DMS 273 (cell line): ENCODE measurements around the gene EXTL1.

Experiments used
- DNase-seq: peaks from one replicate; lab custom pipeline; 2025; ENCODE audit not compliant: unreplicated experiment; lab: John Stamatoyannopoulos, UW

The EXTL1 gene

GRCh38 chr1:26069941-26070295, 48.3 kb downstream of the EXTL1 start:
- DNase-seq: no peak

- no peak for DNase-seq
These were observed 48.9 kb downstream of the EXTL1 start for GRCh38 chr1:26070296-26070962.

GRCh38 chr1:26070963-26071342, 49.4 kb downstream of the EXTL1 start:
- no peak for DNase-seq

GRCh38 chr1:26072305-26072704, 50.7 kb downstream of the EXTL1 start:
- no peak for DNase-seq

- DNase-seq: no peak
These were observed 54.0 kb downstream of the EXTL1 start for GRCh38 chr1:26075421-26076144.

GRCh38 chr1:26077524-26077923, 55.9 kb downstream of the EXTL1 start:
- DNase-seq: no peak

- no peak for DNase-seq
These were observed 57.0 kb downstream of the EXTL1 start for GRCh38 chr1:26078286-26079177.

- DNase-seq: no peak
These were observed 57.6 kb downstream of the EXTL1 start for GRCh38 chr1:26079178-26079563.

GRCh38 chr1:26079960-26080814, 58.6 kb downstream of the EXTL1 start:
- no peak for DNase-seq

GRCh38 chr1:26081267-26082019, 59.9 kb downstream of the EXTL1 start:
- no peak for DNase-seq

- no peak for DNase-seq
These were observed 60.4 kb downstream of the EXTL1 start for GRCh38 chr1:26082020-26082350.

GRCh38 chr1:26083208-26083607, 61.6 kb downstream of the EXTL1 start:
- no peak for DNase-seq

GRCh38 chr1:26084091-26084561, 62.6 kb downstream of the EXTL1 start:
- DNase-seq: no peak

GRCh38 chr1:26084844-26085243, 63.3 kb downstream of the EXTL1 start:
- DNase-seq: no peak
